ENCODE data around the gene ANKS6. TPM values are rescaled to one million over a fixed set of nuclear protein-coding genes. Genes with fewer than 3 reads are reported as not detected.

ANKS6 gene
- total and polyA plus RNA-seq, 2 of the 8 experiments (the other 6 are each of a cell fraction or from before 2014, with no cell fraction given): 34.1 to 56.3 TPM

DNA sequence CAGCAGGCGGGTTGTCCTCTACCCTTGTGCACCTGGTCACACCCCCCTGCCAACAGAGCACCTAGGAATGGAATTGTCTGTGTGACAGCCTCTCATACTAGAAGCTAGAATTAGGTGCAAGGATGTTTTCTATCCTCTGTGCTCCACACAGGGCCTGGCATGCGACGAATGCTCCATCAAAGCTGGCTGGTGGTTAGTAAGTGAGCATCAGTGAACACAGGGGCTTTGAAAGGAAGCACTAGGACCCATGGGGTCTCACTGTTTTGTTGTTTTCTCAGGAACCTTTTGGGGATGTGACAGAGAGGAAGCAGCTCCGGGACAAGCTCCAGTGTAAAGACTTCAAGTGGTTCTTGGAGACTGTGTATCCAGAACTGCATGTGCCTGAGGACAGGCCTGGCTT, 43.4 kb upstream of the ANKS6 start:
- Histone ChIP-seq H3K4me1 (replicated peaks in 1 of 4; ENCODE audit: control insufficient read depth in 3 of 4, insufficient read depth in 4 of 4, low read length in 3 of 4) (peaks cover 0 to 4% (median under 1%) of the 10 kb centered on the region in 4 experiments; a peak in 2 of 7 replicates), H3K27ac (ENCODE audit: low read depth, low read length) (no peak overlapping the region), H2BK12ac (ENCODE audit: low read depth, low read length) (no peak overlapping the region), H3K4me3 (ENCODE audit: extremely low read depth in 1 of 4, insufficient read depth in 2 of 4, low read depth in 3 of 4, low read length in 4 of 4) (no peak overlapping the region), H3K27me3 (replicated peaks in 1 of 4; ENCODE audit: control insufficient read depth in 3 of 4, extremely low read depth in 1 of 4, insufficient read depth in 3 of 4, low read length in 3 of 4) (no peaks in the 10 kb centered on the region), H3K23me2 (ENCODE audit: low read depth, low read length) (no peaks in the 10 kb centered on the region), H2BK5ac (ENCODE audit: low read depth, low read length) (no peak overlapping the region), H3K79me1 (ENCODE audit: low read depth, low read length) (no peaks in the 10 kb centered on the region), H3K36me3 (ENCODE audit: control insufficient read depth in 2 of 4, insufficient read depth in 4 of 4, low read length in 3 of 4) (peaks cover 0 to 24% (median 3%) of the 10 kb centered on the region in 4 experiments; a peak in 6 of 8 replicates), H3K79me2 (ENCODE audit: control insufficient read depth in 1 of 2, insufficient read depth in 2 of 2, low read length in 2 of 2) (no peaks in the 10 kb centered on the region), H3K9me3 (ENCODE audit: insufficient read depth in 2 of 2, low read depth in 1 of 2, low read length in 1 of 2) (no peaks in the 10 kb centered on the region), H4K91ac (replicated peaks; ENCODE audit: insufficient read length, low read length) (no peak overlapping the region), H2BK120ac (replicated peaks; ENCODE audit: low read depth, low read length) (no peak overlapping the region), H3K9ac (replicated peaks in 1 of 4; ENCODE audit: extremely low read depth in 1 of 4, low read depth in 3 of 4, low read length in 3 of 4) (no peak overlapping the region), H2AK5ac (ENCODE audit: low read depth, low read length) (no peak overlapping the region), H3K23ac (ENCODE audit: insufficient read length) (no peak overlapping the region), H4K20me1 (replicated peaks in 1 of 2; ENCODE audit: control insufficient read depth in 1 of 2, insufficient read depth in 2 of 2, low read length in 2 of 2) (peaks cover 0 to 2% of the 10 kb centered on the region in 2 experiments), H2BK20ac (ENCODE audit: low read length) (no peak overlapping the region), H3K56ac (replicated peaks; ENCODE audit: insufficient read length, low read depth, low read length) (no peak overlapping the region), H3K18ac (ENCODE audit: extremely low read depth, low read length) (no peak overlapping the region), H4K5ac (ENCODE audit: insufficient read length, low read depth, low read length) (no peak overlapping the region), H4K8ac (ENCODE audit: extremely low read depth, insufficient read depth, low read length) (no peak overlapping the region), H3K14ac (ENCODE audit: insufficient read length) (no peak overlapping the region), H2BK15ac (ENCODE audit: low read length) (no peak overlapping the region), H3K4ac (replicated peaks; ENCODE audit: insufficient read length, low read depth, low read length) (no peak overlapping the region), H3K4me2 (ENCODE audit: insufficient read depth in 1 of 2, low read depth in 2 of 2, low read length in 2 of 2) (no peak overlapping the region), H2AFZ (ENCODE audit: low read length) (no peak overlapping the region)
- TF ChIP-seq RFX5 (IDR thresholded peaks at IDR 0.05; ENCODE audit: borderline replicate concordance, low read depth, low read length): no peak
- no peak for TF ChIP-seq SIN3A (conservative IDR thresholded peaks at IDR 0.05 in 1 of 2, IDR thresholded peaks at IDR 0.05 in 1 of 2; ENCODE audit: low read depth in 1 of 2, low read length in 2 of 2)
- TF ChIP-seq SUZ12 (IDR thresholded peaks at IDR 0.05; ENCODE audit: low read length): no peak
- POLR2A ChIA-PET (ENCODE audit: partially characterized antibody): no interaction called here
- 93% methylated on average over 4 of the region's 4 CpGs; no CpG with 5 or more reads in 1 of the 2 experiments for WGBS, 2 experiments (ENCODE audit: extremely low coverage in 1 of 2, insufficient coverage in 1 of 2, insufficient read length in 1 of 2, insufficient replicate concordance in 2 of 2, low coverage in 1 of 2, low lambda C conversion rate in 2 of 2, missing lambda C conversion rate in 1 of 2)
- CTCF ChIA-PET (ENCODE audit: partially characterized antibody): interaction anchor here (0.6 to 1.5 kb wide), 4 partner anchors 65 to 393 kb away, joined by 3 to 4 read pairs (median 3); no protein-coding TSS in a partner anchor
- DNase-seq (ENCODE audit: low read depth in 1 of 2, low spot score in 2 of 2) (no peak), FAIRE-seq (no peak)

Data from H1 (cell line).